Endodermal cell (in vitro differentiated cells): ENCODE data around the gene CCDC142. TPM values are rescaled to one million over a fixed set of nuclear protein-coding genes. Genes with fewer than 3 reads are reported as not detected.
A peak's percentile ranks its signal among the peaks of the same experiment; 100 is the strongest.

Source experiments
- DNase-seq: peaks from one replicate; pipeline ENCODE4 v3.0.0-alpha.2; 2017
- H3K27ac ChIP-seq: 2 replicates; pipeline ENCODE4 v1.5.1; 2013; ENCODE audit warnings: mild to moderate bottlenecking, low read depth, low read length, moderate library complexity
- H3K27me3 ChIP-seq: 2 replicates; pipeline ENCODE4 v1.6.1; 2013; ENCODE audit warnings: mild to moderate bottlenecking, low read length, moderate library complexity; ENCODE audit not compliant: insufficient read depth, control insufficient read depth, poor library complexity, severe bottlenecking
- H3K36me3 ChIP-seq: 2 replicates; pipeline ENCODE4 v1.7.0; 2013; ENCODE audit warnings: mild to moderate bottlenecking, low read length, moderate library complexity; ENCODE audit not compliant: control insufficient read depth, insufficient read depth
- H3K4me1 ChIP-seq: one replicate; pipeline ENCODE4 v1.7.0; 2013; ENCODE audit warnings: low read length; ENCODE audit not compliant: control insufficient read depth, insufficient read depth
- H3K4me3 ChIP-seq: 2 replicates; pipeline ENCODE4 v1.5.1; 2013; ENCODE audit warnings: mild to moderate bottlenecking, low read length, moderate library complexity
- H3K9ac ChIP-seq: 2 replicates; pipeline ENCODE4 v1.6.1; 2013; ENCODE audit warnings: mild to moderate bottlenecking, low read length, moderate library complexity; ENCODE audit not compliant: poor library complexity, severe bottlenecking; ENCODE audit errors: extremely low read depth
- H3K9me3 ChIP-seq: 2 replicates; pipeline ENCODE4 v1.6.1; 2013; ENCODE audit warnings: mild to moderate bottlenecking, low read length, moderate library complexity; ENCODE audit not compliant: control insufficient read depth
- H3K27ac Mint-ChIP-seq: 2 replicates; pipeline ENCODE4 v1.8.0; 2020; ENCODE audit warnings: mixed read lengths
- H3K27me3 Mint-ChIP-seq: 2 replicates; pipeline ENCODE4 v1.8.0; 2021; ENCODE audit warnings: mild to moderate bottlenecking, mixed read lengths; ENCODE audit not compliant: insufficient read depth
- H3K36me3 Mint-ChIP-seq: 2 replicates; pipeline ENCODE4 v1.8.0; 2020; ENCODE audit warnings: low read depth, mixed read lengths
- H3K4me1 Mint-ChIP-seq: 2 replicates; pipeline ENCODE4 v1.8.0; 2020; ENCODE audit warnings: mixed read lengths
- H3K4me3 Mint-ChIP-seq: 2 replicates; pipeline ENCODE4 v1.8.0; 2020; ENCODE audit warnings: mild to moderate bottlenecking, moderate library complexity, mixed read lengths
- H3K9me3 Mint-ChIP-seq: 2 replicates; pipeline ENCODE4 v1.8.0; 2020; ENCODE audit warnings: mild to moderate bottlenecking, mixed read lengths
- WGBS, 2 experiments: methylation state at CpG; one replicate each; pipeline versions ENCODE4 v1.1.5 to v1.1.7; 2013; ENCODE audit warnings: missing lambda C conversion rate in 2 of 2, mixed read lengths in 1 of 2; ENCODE audit not compliant: insufficient coverage in 1 of 2, insufficient read length in 1 of 2; 5-methylcytosine and 5-hydroxymethylcytosine counted together
- total RNA-seq, 2 donors: library from RNA; stranded (reverse); fragmentation: NEBNext Ultra II Directional in 1 of 2; extraction: Animal tissue kit (Norgen Biotek cat#: 25700) in 1 of 2; gene quantifications; 2 replicates in 1 of 2; 3 replicates in 1 of 2; pipeline ENCODE4 v1.2.1, GENCODE V29; 2021
- TF ChIP-seq, protein P1 (sequence below): fragments of 200-600 bp; sonication (generic); conservative IDR thresholded peaks from 2 replicates; pipeline ENCODE4 v1.5.0; 2021; ENCODE audit warnings: antibody characterized with exemption, mild to moderate bottlenecking

CCDC142 gene
- total RNA-seq, 2 donors from 2014 or later = 19.0 to 24.7 TPM

DNA sequence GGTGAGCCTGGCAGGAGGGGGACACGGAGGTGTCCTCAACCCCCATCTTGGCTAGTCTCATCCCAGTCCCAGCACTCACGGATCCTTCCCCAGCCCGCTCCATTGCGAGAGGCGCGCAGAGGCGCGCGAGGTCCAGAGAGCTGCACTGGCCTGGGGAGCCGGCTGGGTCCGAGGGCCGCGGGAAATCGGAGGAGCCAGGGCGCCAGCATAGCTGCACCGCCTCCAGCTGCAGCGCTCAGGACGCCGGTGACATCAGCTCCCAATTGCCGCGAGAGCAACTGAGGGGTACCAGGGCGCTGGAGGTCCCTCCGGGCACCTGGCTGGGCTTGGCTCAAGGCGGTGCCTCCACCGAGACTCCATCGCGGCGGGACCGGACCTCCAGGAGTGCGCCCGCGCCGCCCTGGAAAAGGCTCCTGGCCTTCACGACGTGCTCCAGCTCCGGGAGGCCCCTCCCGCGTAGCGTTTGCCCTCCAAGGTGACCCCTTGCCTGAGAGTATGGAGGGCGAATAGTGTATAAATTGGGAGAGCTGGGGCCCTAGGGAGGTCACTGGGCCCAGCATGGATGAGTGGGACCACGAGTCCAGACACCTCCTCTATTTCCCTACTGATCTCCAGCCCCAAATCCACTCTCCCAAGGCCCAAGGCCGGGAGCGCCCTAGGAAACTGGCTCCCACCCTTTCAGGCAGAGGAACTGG, 46.5 kb downstream of the CCDC142 start:
- Histone ChIP-seq H3K27ac (no peak overlapping the region), H3K4me1 (peaks cover 12% of the 10 kb centered on the region), H3K27me3 (no peaks in the 10 kb centered on the region), H3K36me3 (peaks cover 70% of the 10 kb centered on the region), H3K4me3 (no peak overlapping the region), H3K9me3 (no peaks in the 10 kb centered on the region), H3K9ac (no peak overlapping the region)
- H3K27ac Mint-ChIP-seq = peak overlapping the region; percentile 82
- WGBS, 2 experiments = 96% methylated on average over 33 to 43 of the region's 43 CpGs
- no peak overlapping the region for H3K4me3 Mint-ChIP-seq
- no peaks in the 10 kb centered on the region for H3K9me3 Mint-ChIP-seq
- peaks cover 35% of the 10 kb centered on the region for H3K4me1 Mint-ChIP-seq
- no peak for DNase-seq
- H3K36me3 Mint-ChIP-seq = peaks cover 50% of the 10 kb centered on the region
- no peaks in the 10 kb centered on the region for H3K27me3 Mint-ChIP-seq
- TF ChIP-seq, protein P1, sequence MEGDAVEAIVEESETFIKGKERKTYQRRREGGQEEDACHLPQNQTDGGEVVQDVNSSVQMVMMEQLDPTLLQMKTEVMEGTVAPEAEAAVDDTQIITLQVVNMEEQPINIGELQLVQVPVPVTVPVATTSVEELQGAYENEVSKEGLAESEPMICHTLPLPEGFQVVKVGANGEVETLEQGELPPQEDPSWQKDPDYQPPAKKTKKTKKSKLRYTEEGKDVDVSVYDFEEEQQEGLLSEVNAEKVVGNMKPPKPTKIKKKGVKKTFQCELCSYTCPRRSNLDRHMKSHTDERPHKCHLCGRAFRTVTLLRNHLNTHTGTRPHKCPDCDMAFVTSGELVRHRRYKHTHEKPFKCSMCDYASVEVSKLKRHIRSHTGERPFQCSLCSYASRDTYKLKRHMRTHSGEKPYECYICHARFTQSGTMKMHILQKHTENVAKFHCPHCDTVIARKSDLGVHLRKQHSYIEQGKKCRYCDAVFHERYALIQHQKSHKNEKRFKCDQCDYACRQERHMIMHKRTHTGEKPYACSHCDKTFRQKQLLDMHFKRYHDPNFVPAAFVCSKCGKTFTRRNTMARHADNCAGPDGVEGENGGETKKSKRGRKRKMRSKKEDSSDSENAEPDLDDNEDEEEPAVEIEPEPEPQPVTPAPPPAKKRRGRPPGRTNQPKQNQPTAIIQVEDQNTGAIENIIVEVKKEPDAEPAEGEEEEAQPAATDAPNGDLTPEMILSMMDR = no peak

DNA sequence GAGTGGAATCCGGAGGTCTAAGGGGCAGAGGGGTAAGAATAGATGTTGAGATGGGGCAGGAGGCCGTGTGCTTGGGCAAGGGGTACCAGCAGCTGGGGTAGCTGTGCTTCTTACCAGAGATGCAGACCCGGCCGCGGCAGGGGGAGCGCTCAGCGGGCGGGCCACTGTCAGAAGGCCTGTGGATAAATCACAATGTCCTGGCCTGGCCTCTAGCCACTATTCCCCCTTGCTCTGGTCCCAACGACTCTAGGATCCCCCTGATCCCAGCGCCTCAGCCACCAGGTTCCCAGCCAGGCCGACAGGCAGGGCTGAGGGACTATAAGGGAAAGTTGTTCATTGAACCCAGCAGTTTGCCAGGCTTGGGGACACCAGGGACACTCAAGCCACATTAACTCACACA, 52.3 kb downstream of the CCDC142 start:
- Histone ChIP-seq H3K36me3 (peaks cover 86% of the 10 kb centered on the region), H3K27me3 (no peaks in the 10 kb centered on the region), H3K4me3 (no peak overlapping the region), H3K4me1 (peaks cover 8% of the 10 kb centered on the region), H3K9ac (no peak overlapping the region), H3K9me3 (no peaks in the 10 kb centered on the region), H3K27ac (no peak overlapping the region)
- Mint-ChIP-seq H3K4me3 (no peak overlapping the region), H3K27ac (no peak overlapping the region), H3K27me3 (no peaks in the 10 kb centered on the region), H3K9me3 (no peaks in the 10 kb centered on the region), H3K36me3 (peaks cover 68% of the 10 kb centered on the region), H3K4me1 (peaks cover 28% of the 10 kb centered on the region)
- TF ChIP-seq, protein P1 = no peak
- WGBS, 2 experiments = 95 to 96% methylated on average over 6 to 11 of the region's 11 CpGs
- DNase-seq = no peak

DNA sequence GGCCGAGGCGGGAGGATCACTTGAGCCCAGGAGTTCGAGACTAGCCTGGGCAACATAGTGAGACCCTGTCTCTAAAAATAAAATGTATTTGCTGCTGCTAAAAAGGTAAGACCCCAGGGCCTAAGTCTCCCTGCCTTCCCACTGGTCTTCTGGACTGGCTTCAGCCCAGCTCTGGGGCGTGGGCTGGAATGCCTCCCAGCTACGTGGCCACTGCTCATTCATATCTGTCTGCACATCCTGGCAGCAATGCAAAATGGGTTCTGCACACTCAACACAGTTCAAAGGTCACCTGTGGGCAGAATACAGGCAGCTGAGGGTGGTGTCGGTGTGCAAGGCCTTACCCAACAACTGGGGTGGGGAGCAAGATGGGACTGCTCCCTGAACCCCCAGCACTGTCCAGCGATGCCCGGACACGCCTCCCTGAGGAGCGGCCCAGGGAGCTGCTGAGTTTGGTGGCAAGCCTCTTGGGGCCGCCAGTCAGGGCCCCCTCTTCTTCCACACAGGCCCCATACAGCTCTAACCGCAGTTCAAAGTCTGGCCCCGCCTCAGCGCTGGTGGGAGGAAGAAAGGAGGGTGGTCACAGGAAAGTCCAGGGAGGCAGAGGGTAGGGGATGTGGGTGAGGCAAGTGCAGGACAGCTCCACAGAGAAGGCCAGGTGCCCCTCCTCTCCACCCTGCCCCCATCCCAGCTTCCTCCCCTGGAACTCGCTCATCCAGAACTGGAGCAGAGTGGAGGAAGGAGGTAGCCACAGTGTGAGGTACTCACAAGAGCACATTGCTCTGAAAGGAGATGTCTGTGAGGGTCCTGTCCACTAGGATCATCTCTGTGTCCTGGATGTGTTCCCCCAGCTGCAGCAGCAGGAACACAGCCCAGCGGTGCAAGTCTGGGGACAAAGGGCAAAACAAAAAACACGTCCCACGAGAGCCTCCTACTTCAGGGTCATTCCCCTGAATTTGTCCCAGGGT, 53.0 kb downstream of the CCDC142 start:
- H3K4me3 Mint-ChIP-seq = no peak overlapping the region
- peaks cover 35% of the 10 kb centered on the region for H3K4me1 Mint-ChIP-seq
- H3K9me3 Mint-ChIP-seq = no peaks in the 10 kb centered on the region
- 91 to 95% methylated on average over 7 to 18 of the region's 18 CpGs for WGBS, 2 experiments
- no peaks in the 10 kb centered on the region for H3K27me3 Mint-ChIP-seq
- Histone ChIP-seq H3K4me3 (no peak overlapping the region), H3K4me1 (peaks cover 8% of the 10 kb centered on the region), H3K27me3 (no peaks in the 10 kb centered on the region), H3K9me3 (no peaks in the 10 kb centered on the region), H3K27ac (no peak overlapping the region), H3K36me3 (peaks cover 86% of the 10 kb centered on the region), H3K9ac (no peak overlapping the region)
- no peak overlapping the region for H3K27ac Mint-ChIP-seq
- TF ChIP-seq, protein P1 = no peak
- H3K36me3 Mint-ChIP-seq = peaks cover 72% of the 10 kb centered on the region
- no peak for DNase-seq
